ENCODE measurements around the gene LCE2D.

DNA sequence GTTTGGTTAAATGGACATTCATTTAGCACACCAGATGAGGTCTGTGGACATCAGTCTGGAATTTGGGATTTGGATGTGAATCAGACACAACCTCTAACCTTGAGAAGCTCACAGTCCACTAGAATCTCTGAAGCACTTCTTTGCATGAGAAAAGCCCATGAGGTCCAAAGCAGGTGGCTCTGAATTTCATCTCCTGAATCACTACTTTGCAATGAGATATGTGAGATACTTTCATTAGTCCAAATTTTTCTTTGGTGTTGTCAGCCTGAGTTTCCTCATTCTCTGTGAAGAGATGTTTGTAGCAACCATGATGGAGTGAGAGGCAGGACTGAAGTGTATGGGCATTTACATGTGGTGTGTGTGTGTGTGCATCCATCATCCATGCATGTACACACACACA is 16.5 kb upstream of the LCE2D start:
- TF ChIP-seq, protein P1, sequence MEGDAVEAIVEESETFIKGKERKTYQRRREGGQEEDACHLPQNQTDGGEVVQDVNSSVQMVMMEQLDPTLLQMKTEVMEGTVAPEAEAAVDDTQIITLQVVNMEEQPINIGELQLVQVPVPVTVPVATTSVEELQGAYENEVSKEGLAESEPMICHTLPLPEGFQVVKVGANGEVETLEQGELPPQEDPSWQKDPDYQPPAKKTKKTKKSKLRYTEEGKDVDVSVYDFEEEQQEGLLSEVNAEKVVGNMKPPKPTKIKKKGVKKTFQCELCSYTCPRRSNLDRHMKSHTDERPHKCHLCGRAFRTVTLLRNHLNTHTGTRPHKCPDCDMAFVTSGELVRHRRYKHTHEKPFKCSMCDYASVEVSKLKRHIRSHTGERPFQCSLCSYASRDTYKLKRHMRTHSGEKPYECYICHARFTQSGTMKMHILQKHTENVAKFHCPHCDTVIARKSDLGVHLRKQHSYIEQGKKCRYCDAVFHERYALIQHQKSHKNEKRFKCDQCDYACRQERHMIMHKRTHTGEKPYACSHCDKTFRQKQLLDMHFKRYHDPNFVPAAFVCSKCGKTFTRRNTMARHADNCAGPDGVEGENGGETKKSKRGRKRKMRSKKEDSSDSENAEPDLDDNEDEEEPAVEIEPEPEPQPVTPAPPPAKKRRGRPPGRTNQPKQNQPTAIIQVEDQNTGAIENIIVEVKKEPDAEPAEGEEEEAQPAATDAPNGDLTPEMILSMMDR (conservative IDR thresholded peaks at IDR 0.05): no peak
- TF ChIP-seq EZH2 (IDR thresholded peaks at IDR 0.05; ENCODE audit: low read depth): no peak

Data from PC-9 (cell line).